ENCODE measurements around the gene DDI2. TPM values are rescaled to one million over a fixed set of nuclear protein-coding genes. Genes with fewer than 3 reads are reported as not detected.

Gene DDI2
- total and polyA plus RNA-seq, 2 donors (not counting 3 experiments of a cell fraction or from before 2014, with no cell fraction given), result 5.4 to 35.2 TPM

GRCh38 chr1:15649937-15650336, 32.7 kb downstream of the DDI2 start:
- no peaks in the 10 kb centered on the region for H3K9me3 ChIP-seq (replicated peaks; ENCODE audit: control insufficient read depth, insufficient read depth, low read length)
- POLR2A ChIA-PET, result interaction anchor here (0.6 kb wide), 2 partner anchors 12 to 1957 kb away, joined by 3 to 4 read pairs; no protein-coding TSS in a partner anchor
- no peak for DNase-seq (ENCODE audit: low read depth, low spot score)
- no peak overlapping the region for H3K9ac ChIP-seq (replicated peaks; ENCODE audit: extremely low read depth, insufficient read depth, low read length)
- H3K4me1 ChIP-seq (ENCODE audit: control insufficient read depth, extremely low read depth, insufficient read depth, low read length), result no peaks in the 10 kb centered on the region
- H3K36me3 ChIP-seq (ENCODE audit: control insufficient read depth in 2 of 2, extremely low read depth in 1 of 2, insufficient read depth in 2 of 2, low read length in 2 of 2), result peaks cover 6 to 10% of the 10 kb centered on the region in 2 experiments
- CTCF ChIA-PET, result no interaction called here
- H4K20me1 ChIP-seq (replicated peaks; ENCODE audit: control insufficient read depth, extremely low read depth, insufficient read depth, low read length), result no peaks in the 10 kb centered on the region
- no peak overlapping the region for H3K4me3 ChIP-seq (replicated peaks in 1 of 3; ENCODE audit: insufficient read depth in 1 of 3, low read depth in 1 of 3, low read length in 3 of 3)
- BruUV-seq (replicated peaks), result no TSS peak
- no peak for FAIRE-seq
- H2AFZ ChIP-seq (ENCODE audit: low read depth, low read length), result no peak overlapping the region
- TF ChIP-seq MYC (IDR thresholded peaks at IDR 0.05; ENCODE audit: low read depth, low read length), result no peak
- TF ChIP-seq JUN (IDR thresholded peaks at IDR 0.05; ENCODE audit: borderline replicate concordance, insufficient read depth, insufficient read length, low read depth), result no peak
- no peak for TF ChIP-seq POLR2AphosphoS5 (IDR thresholded peaks at IDR 0.05; ENCODE audit: insufficient read depth, low read depth, low read length)
- no peaks in the 10 kb centered on the region for H3K79me2 ChIP-seq (ENCODE audit: control insufficient read depth, insufficient read depth, low read length)
- H3K27me3 ChIP-seq (ENCODE audit: control insufficient read depth in 2 of 2, insufficient read depth in 2 of 2, low read length in 2 of 2), result no peaks in the 10 kb centered on the region
- H3K4me2 ChIP-seq (ENCODE audit: insufficient read depth, low read length), result no peak overlapping the region
- dilution Hi-C loops (cut with MboI; ENCODE audit: extremely low pct_ligation_motif_present, low sequenced_read_pairs), result no loop called here
- H3K9me1 ChIP-seq (replicated peaks; ENCODE audit: control insufficient read depth, extremely low read depth, insufficient read depth, low read length), result no peaks in the 10 kb centered on the region
- intact Hi-C loops (cut with micrococcal nuclease), result no loop called here
- no peak overlapping the region for H3K27ac ChIP-seq (ENCODE audit: insufficient read depth, low read depth, low read length)

GRCh38 chr1:15650433-15650832, 33.2 kb downstream of the DDI2 start:
- no peaks in the 10 kb centered on the region for H3K27me3 ChIP-seq (ENCODE audit: control insufficient read depth in 2 of 2, insufficient read depth in 2 of 2, low read length in 2 of 2)

More at GRCh38 chr1:15650433-15650832, 33.2 kb downstream of the DDI2 start:
- no peak overlapping the region for H3K27ac ChIP-seq (ENCODE audit: insufficient read depth, low read depth, low read length)
- no peak overlapping the region for H2AFZ ChIP-seq (ENCODE audit: low read depth, low read length)
- H4K20me1 ChIP-seq (replicated peaks; ENCODE audit: control insufficient read depth, extremely low read depth, insufficient read depth, low read length), result no peaks in the 10 kb centered on the region
- DNase-seq (ENCODE audit: low read depth, low spot score) (no peak), FAIRE-seq (no peak)
- no peak overlapping the region for H3K4me3 ChIP-seq (replicated peaks in 1 of 3; ENCODE audit: insufficient read depth in 1 of 3, low read depth in 1 of 3, low read length in 3 of 3)
- no peak overlapping the region for H3K4me2 ChIP-seq (ENCODE audit: insufficient read depth, low read length)
- intact Hi-C loops (cut with micrococcal nuclease), result no loop called here
- BruUV-seq (replicated peaks), result no TSS peak
- H3K9ac ChIP-seq (replicated peaks; ENCODE audit: extremely low read depth, insufficient read depth, low read length), result no peak overlapping the region
- no peaks in the 10 kb centered on the region for H3K4me1 ChIP-seq (ENCODE audit: control insufficient read depth, extremely low read depth, insufficient read depth, low read length)
- H3K9me1 ChIP-seq (replicated peaks; ENCODE audit: control insufficient read depth, extremely low read depth, insufficient read depth, low read length), result no peaks in the 10 kb centered on the region
- dilution Hi-C loops (cut with MboI; ENCODE audit: extremely low pct_ligation_motif_present, low sequenced_read_pairs), result no loop called here
- H3K79me2 ChIP-seq (ENCODE audit: control insufficient read depth, insufficient read depth, low read length), result no peaks in the 10 kb centered on the region
- H3K9me3 ChIP-seq (replicated peaks; ENCODE audit: control insufficient read depth, insufficient read depth, low read length), result no peaks in the 10 kb centered on the region
- CTCF ChIA-PET, result no interaction called here
- POLR2A ChIA-PET, result interaction anchor here (0.6 kb wide), 1 partner anchor 1956 kb away, joined by 4 read pairs; no protein-coding TSS in a partner anchor
- peaks cover 3 to 10% of the 10 kb centered on the region in 2 experiments for H3K36me3 ChIP-seq (ENCODE audit: control insufficient read depth in 2 of 2, extremely low read depth in 1 of 2, insufficient read depth in 2 of 2, low read length in 2 of 2)
- TF ChIP-seq GATA2 (IDR thresholded peaks at IDR 0.05; ENCODE audit: insufficient read depth, insufficient read length, low read depth, low read length), result no peak
- TF ChIP-seq, protein P1, sequence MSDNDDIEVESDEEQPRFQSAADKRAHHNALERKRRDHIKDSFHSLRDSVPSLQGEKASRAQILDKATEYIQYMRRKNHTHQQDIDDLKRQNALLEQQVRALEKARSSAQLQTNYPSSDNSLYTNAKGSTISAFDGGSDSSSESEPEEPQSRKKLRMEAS (IDR thresholded peaks at IDR 0.05; ENCODE audit: insufficient read depth, insufficient read length), result no peak
- no peak for TF ChIP-seq POLR2A (IDR thresholded peaks at IDR 0.05; ENCODE audit: low read depth, low read length)
- TF ChIP-seq JUN (IDR thresholded peaks at IDR 0.05; ENCODE audit: borderline replicate concordance, insufficient read depth, insufficient read length, low read depth), result no peak
- TF ChIP-seq FOS (IDR thresholded peaks at IDR 0.05; ENCODE audit: borderline replicate concordance, insufficient read depth, low read length), result no peak
- no peak for TF ChIP-seq POLR2AphosphoS5 (IDR thresholded peaks at IDR 0.05; ENCODE audit: insufficient read depth, low read depth, low read length)
- TF ChIP-seq EZH2 (IDR thresholded peaks at IDR 0.05; ENCODE audit: borderline replicate concordance, low read depth, low read length, severe bottlenecking), result no peak
- TF ChIP-seq CTCF (IDR thresholded peaks at IDR 0.05; ENCODE audit: extremely low read depth in 1 of 2, insufficient read depth in 1 of 2, low read depth in 1 of 2, low read length in 2 of 2), result no peak
- no peak for TF ChIP-seq MYC (IDR thresholded peaks at IDR 0.05; ENCODE audit: low read depth, low read length)
